Kidney (tissue), 14 donors: Measurements from ENCODE around the gene FAM25A. TPM values are rescaled to one million over a fixed set of nuclear protein-coding genes. Genes with fewer than 3 reads are reported as not detected.
"Not testable (repeated sequence)": the region's sequence is repeated elsewhere in the genome, so short reads cannot be mapped to it uniquely, and the experiment has no call there.

Source experiments
- DNase-seq, 5 donors: peaks; one replicate each; pipeline ENCODE4 v3.0.0-alpha.2; 2013 to 2020
- FAIRE-seq: peaks from 2 replicates; lab custom pipeline; 2012; peaks lifted over from hg19 to GRCh38; lab: Jason Lieb, UNC
- H3K27ac ChIP-seq, 2 donors: one replicate each; pipeline ENCODE4 v1.7.0; 2013; ENCODE audit warnings: low read depth in 2 of 2, low read length in 2 of 2, inconsistent platforms in 1 of 2
- H3K27me3 ChIP-seq: one replicate; pipeline ENCODE4 v1.7.1; 2013; ENCODE audit warnings: low read length, inconsistent platforms; ENCODE audit not compliant: control insufficient read depth, insufficient read depth
- H3K36me3 ChIP-seq, 3 donors: one replicate each; pipeline versions ENCODE4 v1.7.0 to v1.7.1; 2013; ENCODE audit warnings: low read length in 3 of 3, control low read depth in 1 of 3, inconsistent platforms in 1 of 3; ENCODE audit not compliant: insufficient read depth in 3 of 3, control insufficient read depth in 2 of 3
- H3K4me1 ChIP-seq, 3 donors: one replicate each; pipeline versions ENCODE4 v1.7.0 to v1.7.1; 2013; ENCODE audit warnings: low read length in 3 of 3, inconsistent platforms in 1 of 3, low read depth in 1 of 3; ENCODE audit not compliant: control insufficient read depth in 2 of 3, insufficient read depth in 2 of 3
- H3K4me3 ChIP-seq, 3 donors: one replicate each; pipeline versions ENCODE4 v1.7.0 to v1.8.1; 2013; ENCODE audit warnings: low read length in 3 of 3, control low read depth in 1 of 3, inconsistent platforms in 1 of 3
- H3K9ac ChIP-seq, 3 donors: one replicate each; pipeline versions ENCODE4 v1.7.0 to v1.7.1; 2013; ENCODE audit warnings: low read length in 3 of 3, control low read depth in 1 of 3, inconsistent platforms in 1 of 3
- H3K9me3 ChIP-seq, 3 donors: one replicate each; pipeline versions ENCODE4 v1.7.0 to v1.7.1; 2013; ENCODE audit warnings: low read length in 3 of 3, control low read depth in 1 of 3, inconsistent platforms in 1 of 3; ENCODE audit not compliant: control insufficient read depth in 2 of 3, insufficient read depth in 1 of 3
- intact Hi-C: fragments of 100-400 bp; cut with DNase I; formaldehyde crosslinking; loops from one replicate; pipeline ENCODE4 v1.11.1; 2022
- polyA plus RNA-seq: library from polyadenylated mRNA; stranded (reverse); fragments of 350-450 nt; fragmentation: Illumina TruSeq; extraction: RNeasy Lipid Tissue Mini Kit (QIAGEN cat#74804); gene quantifications from one replicate; pipeline ENCODE4 v1.2.3, GENCODE V29; 2014; ENCODE audit warnings: low read depth, low replicate concordance; ENCODE audit not compliant: insufficient read depth
- total RNA-seq: library from RNA; stranded (reverse); fragmentation: NEBNext Ultra II Directional; extraction: Animal tissue kit (Norgen Biotek cat#: 25700); gene quantifications from one replicate; pipeline ENCODE4 v1.2.1, GENCODE V29; 2021
- TF ChIP-seq, protein P1 (sequence below): IDR thresholded peaks from 3 replicates; pipeline ENCODE4 v1.5.1; 2012; ENCODE audit warnings: mild to moderate bottlenecking, moderate library complexity, borderline replicate concordance; ENCODE audit not compliant: insufficient read depth; ENCODE audit errors: extremely low read depth
- donor health status: control.
- donor health status: control.
- donor health status: control.
- donor health status: control.
- donor health status: control.
- donor health status: DM: yes; HTN: yes; CAD: no.
- donor health status: Normal renal cell carcinoma (clear cell type).

The FAM25A gene
- total and polyA plus RNA-seq, 2 donors from 2014 or later, result not detected

DNA sequence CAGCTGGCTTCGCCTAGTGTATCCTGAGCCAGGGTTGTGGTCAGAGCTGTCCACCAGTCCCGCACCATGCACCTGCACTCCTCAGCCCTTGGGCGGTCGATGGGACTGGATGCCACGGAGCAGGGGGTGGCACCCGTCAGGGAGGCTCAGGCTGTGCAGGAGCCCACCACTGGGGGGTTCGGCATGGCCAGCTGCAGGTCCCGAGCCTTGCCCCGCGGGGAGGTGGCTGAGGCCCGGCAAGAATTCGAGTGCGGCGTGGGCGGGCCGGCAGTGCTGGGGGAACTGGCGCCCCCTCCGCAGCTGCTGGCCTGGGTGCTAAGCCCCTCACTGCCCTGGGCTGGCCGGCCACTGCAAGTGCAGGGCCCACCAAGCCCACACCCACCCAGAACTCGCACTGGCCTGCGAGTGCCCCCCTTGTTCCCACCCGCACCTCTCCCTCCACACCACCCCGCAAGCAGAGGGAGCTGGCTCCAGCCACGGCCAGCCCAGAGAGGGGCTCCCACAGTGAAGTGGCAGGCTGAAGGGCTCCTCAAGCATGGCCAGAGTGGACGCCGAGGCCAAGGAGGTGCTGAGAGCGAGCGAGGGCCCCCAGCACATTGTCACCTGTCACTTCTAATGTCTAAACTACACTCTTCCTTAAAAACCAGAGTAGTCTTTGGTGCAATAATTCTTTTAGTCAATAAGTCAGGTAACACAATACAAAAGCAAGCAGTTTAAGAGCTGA is 11.0 kb downstream of the FAM25A start:
- TF ChIP-seq, protein P1, sequence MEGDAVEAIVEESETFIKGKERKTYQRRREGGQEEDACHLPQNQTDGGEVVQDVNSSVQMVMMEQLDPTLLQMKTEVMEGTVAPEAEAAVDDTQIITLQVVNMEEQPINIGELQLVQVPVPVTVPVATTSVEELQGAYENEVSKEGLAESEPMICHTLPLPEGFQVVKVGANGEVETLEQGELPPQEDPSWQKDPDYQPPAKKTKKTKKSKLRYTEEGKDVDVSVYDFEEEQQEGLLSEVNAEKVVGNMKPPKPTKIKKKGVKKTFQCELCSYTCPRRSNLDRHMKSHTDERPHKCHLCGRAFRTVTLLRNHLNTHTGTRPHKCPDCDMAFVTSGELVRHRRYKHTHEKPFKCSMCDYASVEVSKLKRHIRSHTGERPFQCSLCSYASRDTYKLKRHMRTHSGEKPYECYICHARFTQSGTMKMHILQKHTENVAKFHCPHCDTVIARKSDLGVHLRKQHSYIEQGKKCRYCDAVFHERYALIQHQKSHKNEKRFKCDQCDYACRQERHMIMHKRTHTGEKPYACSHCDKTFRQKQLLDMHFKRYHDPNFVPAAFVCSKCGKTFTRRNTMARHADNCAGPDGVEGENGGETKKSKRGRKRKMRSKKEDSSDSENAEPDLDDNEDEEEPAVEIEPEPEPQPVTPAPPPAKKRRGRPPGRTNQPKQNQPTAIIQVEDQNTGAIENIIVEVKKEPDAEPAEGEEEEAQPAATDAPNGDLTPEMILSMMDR, result no peak

DNA sequence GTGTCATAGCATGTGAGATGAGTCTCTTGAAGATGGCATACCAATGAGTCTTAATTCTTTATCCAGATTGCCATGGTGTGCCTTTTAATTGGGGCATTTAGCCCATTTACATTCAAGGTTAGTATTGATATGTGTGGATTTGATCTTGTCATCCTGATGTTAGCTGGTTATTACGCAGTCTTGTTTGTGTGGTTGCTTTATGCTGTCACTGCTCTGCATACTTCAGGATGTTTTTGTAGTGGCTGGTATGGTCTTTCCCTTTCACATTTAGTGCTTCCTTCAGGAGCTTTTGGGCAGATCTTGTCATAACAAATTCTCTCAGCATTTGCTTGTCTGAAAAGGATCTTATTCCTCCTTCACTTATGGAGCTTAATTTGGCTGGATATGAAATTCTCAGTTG is 16.5 kb downstream of the FAM25A start:
- intact Hi-C loops, result no loop called here
- H3K36me3 ChIP-seq, result no peaks in the 10 kb centered on the region
- no peak for FAIRE-seq
- H3K27ac ChIP-seq, result no peak overlapping the region
- H3K9ac ChIP-seq, result no peak overlapping the region
- TF ChIP-seq, protein P1, result no peak
- no peaks in the 10 kb centered on the region for H3K9me3 ChIP-seq
- no peaks in the 10 kb centered on the region for H3K4me1 ChIP-seq
- DNase-seq, result no peak
- no peak overlapping the region for H3K4me3 ChIP-seq
- H3K27me3 ChIP-seq, result no peaks in the 10 kb centered on the region

More for the DNA sequence above, 11.0 kb downstream of the FAM25A start:
- no peaks in the 10 kb centered on the region for H3K4me1 ChIP-seq
- H3K9me3 ChIP-seq, result no peaks in the 10 kb centered on the region
- DNase-seq (no peak), FAIRE-seq (no peak)
- no peak overlapping the region for H3K27ac ChIP-seq
- H3K4me3 ChIP-seq, result no peak overlapping the region
- no peak overlapping the region for H3K9ac ChIP-seq
- intact Hi-C loops, result no loop called here
- H3K27me3 ChIP-seq, result no peaks in the 10 kb centered on the region
- no peaks in the 10 kb centered on the region for H3K36me3 ChIP-seq

DNA sequence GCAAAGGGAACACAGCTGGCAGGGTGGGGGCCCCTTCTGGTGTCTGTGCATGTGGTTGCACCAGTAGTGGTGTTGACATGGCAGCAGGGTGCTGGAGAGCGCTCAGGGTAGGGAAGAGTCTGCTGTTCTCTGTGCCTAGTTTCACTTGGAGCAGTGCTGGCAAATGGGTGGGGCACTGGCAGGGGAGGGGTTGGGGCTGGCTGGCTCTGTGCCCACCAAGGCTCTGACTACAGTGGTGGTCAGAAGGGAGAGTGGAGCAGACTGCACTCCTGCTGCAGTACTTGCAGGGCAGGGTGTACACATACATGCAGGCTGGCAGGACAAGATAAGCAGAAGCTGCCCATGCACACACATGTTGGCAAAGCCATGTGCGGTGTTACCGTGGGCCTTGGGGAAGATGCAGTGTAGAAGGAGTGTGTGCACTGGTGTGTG is 18.2 kb downstream of the FAM25A start:
- H3K9me3 ChIP-seq, result no peaks in the 10 kb centered on the region
- H3K9ac ChIP-seq, result no peak overlapping the region
- no peaks in the 10 kb centered on the region for H3K36me3 ChIP-seq
- DNase-seq (no peak), FAIRE-seq (no peak)
- no peaks in the 10 kb centered on the region for H3K27me3 ChIP-seq
- TF ChIP-seq, protein P1, result no peak
- H3K4me1 ChIP-seq, result no peaks in the 10 kb centered on the region
- H3K4me3 ChIP-seq, result no peak overlapping the region
- no peak overlapping the region for H3K27ac ChIP-seq
- intact Hi-C loops, result no loop called here

DNA sequence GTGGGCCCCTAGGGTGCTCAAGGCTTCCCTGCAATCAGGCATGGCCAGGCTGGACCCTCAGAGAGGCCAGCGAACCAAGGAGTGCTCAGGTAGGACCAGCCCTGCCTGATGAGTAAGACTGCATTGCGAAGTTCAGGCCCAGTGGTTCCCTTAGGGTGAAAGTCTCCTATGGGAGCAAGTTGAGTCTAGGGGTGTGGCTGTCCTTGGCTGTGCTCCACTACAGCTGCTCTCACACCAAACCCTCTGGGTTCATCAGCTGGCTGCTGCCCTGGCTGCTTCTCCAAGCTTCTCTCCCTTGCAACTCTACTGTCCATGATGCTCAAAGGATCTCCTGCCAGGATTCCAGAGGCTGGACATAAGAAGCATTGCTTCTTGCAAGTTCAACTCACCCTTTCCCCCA is 18.7 kb downstream of the FAM25A start:
- no peak for DNase-seq
- TF ChIP-seq, protein P1, result no peak
- Histone ChIP-seq H3K9me3 (no peaks in the 10 kb centered on the region), H3K36me3 (no peaks in the 10 kb centered on the region), H3K4me1 (no peaks in the 10 kb centered on the region), H3K27ac (no peak overlapping the region), H3K4me3 (no peak overlapping the region), H3K27me3 (no peaks in the 10 kb centered on the region), H3K9ac (no peak overlapping the region)
- no peak for FAIRE-seq
- intact Hi-C loops, result no loop called here

DNA sequence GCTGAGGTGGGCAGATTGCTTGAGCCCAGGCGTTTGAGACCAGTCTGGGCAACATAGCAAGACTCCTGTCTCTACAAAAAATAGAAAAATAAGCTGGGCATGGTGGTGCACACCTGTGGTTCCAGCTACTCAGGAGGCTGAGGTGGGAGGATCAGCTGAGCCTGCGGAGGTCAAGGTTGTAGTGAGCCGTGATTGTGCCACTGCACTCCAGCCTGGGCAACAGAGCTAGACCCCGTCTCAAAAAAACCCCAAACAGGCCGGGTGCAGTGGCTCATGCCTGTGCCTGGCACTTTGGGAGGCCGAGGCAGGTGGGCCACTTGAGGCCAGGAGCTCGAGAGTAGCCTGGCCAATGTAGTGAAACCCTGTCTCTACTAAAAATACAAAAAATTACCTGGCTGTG is 23.5 kb downstream of the FAM25A start:
- H3K27ac ChIP-seq, H3K4me3 ChIP-seq, H3K9me3 ChIP-seq, DNase-seq, intact Hi-C loops, H3K27me3 ChIP-seq, FAIRE-seq, H3K4me1 ChIP-seq, H3K9ac ChIP-seq: not testable (repeated sequence)
- peaks cover 0 to 21% (median 3%) of the 10 kb centered on the region in 3 donors for H3K36me3 ChIP-seq
